H1 (cell line): ENCODE results near the gene CCDC88C. TPM values are rescaled to one million over a fixed set of nuclear protein-coding genes. Genes with fewer than 3 reads are reported as not detected.

Experiments
- CTCF ChIA-PET: fragments of 300-600 bp; sonication (Branson Sonifier 250); formaldehyde crosslinking; loops from one replicate; lab custom pipeline; 2021; ENCODE audit not compliant: partially characterized antibody; lab: Charles Lee
- POLR2A ChIA-PET: fragments of 300-600 bp; sonication (Branson Sonifier 250); formaldehyde crosslinking; loops from one replicate; lab custom pipeline; 2021; ENCODE audit warnings: inconsistent platforms; ENCODE audit not compliant: partially characterized antibody; lab: Charles Lee
- DNase-seq, 2 experiments: peaks; one replicate each; pipeline versions ENCODE4 v3.0.0 to v3.0.0-alpha.2; 2010 to 2022; ENCODE audit warnings: low spot score in 2 of 2, low read depth in 1 of 2, mixed read lengths in 1 of 2
- FAIRE-seq: peaks from 2 replicates; lab custom pipeline; 2011; peaks lifted over from hg19 to GRCh38; lab: Jason Lieb, UNC
- H2AFZ ChIP-seq: 2 replicates; pipeline ENCODE4 v1.8.1; 2012; ENCODE audit warnings: low read length, inconsistent platforms
- H2AK5ac ChIP-seq: 2 replicates; pipeline ENCODE4 v1.6.1; 2013; ENCODE audit warnings: low read depth, low read length
- H2BK120ac ChIP-seq: replicated peaks from 2 replicates; pipeline ENCODE3; 2013; ENCODE audit warnings: low read depth, low read length, inconsistent platforms
- H2BK12ac ChIP-seq: 2 replicates; pipeline ENCODE4 v1.6.1; 2013; ENCODE audit warnings: low read depth, low read length
- H2BK15ac ChIP-seq: 2 replicates; pipeline ENCODE4 v1.6.1; 2013; ENCODE audit warnings: low read length
- H2BK20ac ChIP-seq: 2 replicates; pipeline ENCODE4 v1.6.1; 2013; ENCODE audit warnings: low read length
- H2BK5ac ChIP-seq: 2 replicates; pipeline ENCODE4 v1.6.1; 2013; ENCODE audit warnings: low read depth, low read length
- H3K14ac ChIP-seq: 2 replicates; pipeline ENCODE4 v1.6.1; 2013; ENCODE audit warnings: inconsistent platforms; ENCODE audit not compliant: insufficient read length
- H3K18ac ChIP-seq: 2 replicates; pipeline ENCODE4 v1.6.1; 2013; ENCODE audit warnings: low read length; ENCODE audit errors: extremely low read depth
- H3K23ac ChIP-seq: 2 replicates; pipeline ENCODE4 v1.6.1; 2013; ENCODE audit warnings: inconsistent platforms; ENCODE audit not compliant: insufficient read length
- H3K23me2 ChIP-seq: 2 replicates; pipeline ENCODE4 v1.6.1; 2013; ENCODE audit warnings: low read depth, low read length
- H3K27ac ChIP-seq: 2 replicates; pipeline ENCODE4 v1.6.1; 2011; ENCODE audit warnings: low read depth, low read length, inconsistent platforms
- H3K27me3 ChIP-seq, 4 experiments: replicated peaks in 1 of 4; 1 replicate in 1 of 4; 2 replicates in 3 of 4; pipeline versions ENCODE4 v1.6.1 to v1.8.1; 2011 to 2013; ENCODE audit warnings: low read length in 3 of 4, mild to moderate bottlenecking in 3 of 4, inconsistent platforms in 2 of 4, mixed read lengths in 2 of 4, moderate library complexity in 1 of 4; ENCODE audit not compliant: control insufficient read depth in 3 of 4, insufficient read depth in 3 of 4; ENCODE audit errors: extremely low read depth in 1 of 4
- H3K36me3 ChIP-seq, 4 experiments: 2 replicates each; pipeline versions ENCODE4 v1.6.1 to v1.8.1; 2011 to 2013; ENCODE audit warnings: mild to moderate bottlenecking in 4 of 4, low read length in 3 of 4, moderate library complexity in 2 of 4, control low read depth in 1 of 4, inconsistent platforms in 1 of 4; ENCODE audit not compliant: insufficient read depth in 4 of 4, control insufficient read depth in 2 of 4
- H3K4ac ChIP-seq: replicated peaks from 2 replicates; pipeline ENCODE3; 2013; ENCODE audit warnings: low read length, low read depth, mixed read lengths, inconsistent platforms; ENCODE audit not compliant: insufficient read length
- H3K4me1 ChIP-seq, 4 experiments: replicated peaks in 1 of 4; 1 replicate in 1 of 4; 2 replicates in 3 of 4; pipeline versions ENCODE4 v1.6.1 to v1.8.1; 2011 to 2013; ENCODE audit warnings: low read length in 3 of 4, inconsistent platforms in 2 of 4, mixed read lengths in 1 of 4; ENCODE audit not compliant: insufficient read depth in 4 of 4, control insufficient read depth in 3 of 4
- H3K4me2 ChIP-seq, 2 experiments: 2 replicates each; pipeline versions ENCODE4 v1.6.1 to v1.8.1; 2011 to 2013; ENCODE audit warnings: low read depth in 2 of 2, low read length in 2 of 2, control low read depth in 1 of 2, inconsistent platforms in 1 of 2, mild to moderate bottlenecking in 1 of 2; ENCODE audit not compliant: insufficient read depth in 1 of 2
- H3K4me3 ChIP-seq, 4 experiments: fragments of 200-600, 300-600 bp in 1 of 4; sonication (generic), shearing (Covaris generic), sonication (Bioruptor Twin) in 1 of 4; 2 replicates each; pipeline versions ENCODE4 v1.5.1 to v1.8.1; 2011 to 2016; ENCODE audit warnings: low read length in 4 of 4, low read depth in 3 of 4, control low read depth in 2 of 4, inconsistent platforms in 2 of 4, mild to moderate bottlenecking in 2 of 4, mixed read lengths in 1 of 4, moderate library complexity in 1 of 4; ENCODE audit not compliant: insufficient read depth in 2 of 4; ENCODE audit errors: extremely low read depth in 1 of 4
- H3K56ac ChIP-seq: replicated peaks from 2 replicates; pipeline ENCODE3; 2013; ENCODE audit warnings: low read depth, mild to moderate bottlenecking, mixed read lengths, low read length, inconsistent platforms; ENCODE audit not compliant: insufficient read length
- H3K79me1 ChIP-seq: 2 replicates; pipeline ENCODE4 v1.6.1; 2013; ENCODE audit warnings: low read depth, low read length, control low read depth
- H3K79me2 ChIP-seq, 2 experiments: 2 replicates each; pipeline versions ENCODE4 v1.6.1 to v1.8.1; 2012 to 2013; ENCODE audit warnings: low read length in 2 of 2, mild to moderate bottlenecking in 2 of 2, inconsistent platforms in 1 of 2; ENCODE audit not compliant: insufficient read depth in 2 of 2, control insufficient read depth in 1 of 2
- H3K9ac ChIP-seq, 4 experiments: replicated peaks in 1 of 4; 1 replicate in 1 of 4; 2 replicates in 3 of 4; pipeline versions ENCODE4 v1.6.1 to v1.8.1; 2011 to 2013; ENCODE audit warnings: low read depth in 3 of 4, low read length in 3 of 4, control low read depth in 2 of 4, mild to moderate bottlenecking in 2 of 4, moderate library complexity in 2 of 4, inconsistent platforms in 1 of 4; ENCODE audit errors: extremely low read depth in 1 of 4
- H3K9me3 ChIP-seq, 2 experiments: 2 replicates each; pipeline versions ENCODE4 v1.6.1 to v1.8.1; 2012 to 2013; ENCODE audit warnings: mild to moderate bottlenecking in 2 of 2, moderate library complexity in 2 of 2, control low read depth in 1 of 2, inconsistent platforms in 1 of 2, low read depth in 1 of 2, low read length in 1 of 2, mixed read lengths in 1 of 2; ENCODE audit not compliant: insufficient read depth in 2 of 2
- H4K20me1 ChIP-seq, 2 experiments: replicated peaks in 1 of 2; 2 replicates each; pipeline versions ENCODE3 to v1.8.1; 2011 to 2013; ENCODE audit warnings: inconsistent platforms in 2 of 2, low read length in 2 of 2, mild to moderate bottlenecking in 1 of 2; ENCODE audit not compliant: insufficient read depth in 2 of 2, control insufficient read depth in 1 of 2
- H4K5ac ChIP-seq: 2 replicates; pipeline ENCODE4 v1.6.1; 2013; ENCODE audit warnings: low read length, low read depth, mixed read lengths, inconsistent platforms; ENCODE audit not compliant: insufficient read length
- H4K8ac ChIP-seq: 2 replicates; pipeline ENCODE4 v1.8.0; 2013; ENCODE audit warnings: mild to moderate bottlenecking, moderate library complexity, low read length, inconsistent platforms; ENCODE audit not compliant: insufficient read depth; ENCODE audit errors: extremely low read depth
- H4K91ac ChIP-seq: replicated peaks from 2 replicates; pipeline ENCODE3; 2013; ENCODE audit warnings: low read length, mixed read lengths, inconsistent platforms; ENCODE audit not compliant: insufficient read length
- RAD21 ChIP-seq, 2 experiments: IDR thresholded peaks in 1 of 2; conservative IDR thresholded peaks in 1 of 2; 2 replicates each; pipeline ENCODE4 v1.6.1; 2011; ENCODE audit warnings: low read depth in 2 of 2, low read length in 2 of 2, improper control_type of control experiment in 1 of 2, inconsistent platforms in 1 of 2, mild to moderate bottlenecking in 1 of 2, moderate library complexity in 1 of 2
- WGBS, 2 experiments: shearing (Covaris generic) in 1 of 2; methylation state at CpG; one replicate each; pipeline versions ENCODE4 v1.1.6 to v1.1.7; 2013 to 2015; ENCODE audit warnings: low lambda C conversion rate in 2 of 2, mixed read lengths in 2 of 2, inconsistent platforms in 1 of 2, low coverage in 1 of 2, missing lambda C conversion rate in 1 of 2; ENCODE audit not compliant: insufficient replicate concordance in 2 of 2, insufficient coverage in 1 of 2, insufficient read length in 1 of 2; ENCODE audit errors: extremely low coverage in 1 of 2, missing lambda C conversion rate in 1 of 2; 5-methylcytosine and 5-hydroxymethylcytosine counted together
- polyA plus RNA-seq, 7 experiments: library from polyadenylated mRNA; depleted of rRNA in 3 of 7; stranded (reverse) in 5 of 7; unstranded in 2 of 7; fragments of >200 nt in 5 of 7; fragments of 200-250 nt in 2 of 7; gene quantifications; 1 replicate in 5 of 7; 2 replicates in 1 of 7; 4 replicates in 1 of 7; pipeline versions ENCODE4 v1.2.1 to v1.2.3, GENCODE V29; 2011 to 2013; ENCODE audit warnings: missing spikeins in 2 of 7, mixed read lengths in 2 of 7
- total RNA-seq: library from RNA; stranded (reverse); fragmentation: NEBNext Ultra II Directional; extraction: Animal tissue kit (Norgen Biotek cat#: 25700); gene quantifications from 2 replicates; pipeline ENCODE4 v1.2.1, GENCODE V29; 2021
- TF ChIP-seq, protein P1 (sequence below): IDR thresholded peaks from 2 replicates; pipeline ENCODE4 v1.6.1; 2012; ENCODE audit warnings: inconsistent platforms

The CCDC88C gene
- total and polyA plus RNA-seq, 2 of the 8 experiments (the other 6 are each of a cell fraction or from before 2014, with no cell fraction given) = 10.3 to 57.7 TPM

DNA sequence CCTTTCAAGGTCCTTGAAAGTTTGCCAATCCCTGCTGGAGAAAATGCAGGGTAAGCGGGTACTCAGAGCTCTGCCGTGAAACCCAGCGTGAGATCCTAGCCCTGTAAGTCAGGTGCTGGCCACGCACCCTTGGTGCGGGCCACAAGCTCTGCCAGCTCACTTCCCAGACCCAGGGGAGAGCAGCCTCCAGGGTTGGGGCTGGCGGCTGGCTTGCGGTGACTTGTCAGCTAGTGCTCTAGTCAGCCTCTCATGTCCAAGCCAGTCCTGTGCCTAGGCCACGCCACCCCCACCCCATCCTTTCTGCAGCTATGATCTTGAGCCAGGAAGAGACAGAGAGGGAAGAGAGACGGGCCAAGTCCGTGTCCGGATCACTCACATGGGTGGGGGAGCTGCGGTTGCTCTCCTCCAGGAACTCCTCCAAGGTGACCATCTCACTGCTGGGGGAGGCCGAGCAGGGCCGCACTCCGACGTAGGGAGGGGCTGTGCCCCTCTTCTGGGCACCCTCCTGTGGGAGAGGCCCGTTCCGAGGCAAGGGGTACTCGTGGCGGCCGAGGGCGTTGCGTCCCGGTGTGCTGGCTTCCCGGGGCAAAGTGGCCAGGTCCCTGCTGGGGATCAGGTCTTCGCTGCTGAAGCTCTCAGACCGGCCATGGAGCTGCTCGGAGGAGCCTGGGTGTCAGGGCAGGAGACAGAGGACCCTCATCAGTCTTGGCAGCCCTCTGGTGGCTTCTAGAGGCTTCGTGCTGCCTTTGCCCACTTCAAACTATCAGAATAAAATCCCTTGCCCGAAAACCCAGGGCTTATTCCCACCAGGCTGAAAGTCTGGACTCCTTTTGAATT lies 139.9 kb downstream of the CCDC88C start:
- no peak overlapping the region for H2BK120ac ChIP-seq
- no peak overlapping the region for H3K9ac ChIP-seq
- H3K23ac ChIP-seq = no peak overlapping the region
- H3K9me3 ChIP-seq = no peaks in the 10 kb centered on the region
- FAIRE-seq = no peak
- peaks cover 2 to 3% of the 10 kb centered on the region in 2 experiments for H4K20me1 ChIP-seq
- H2BK12ac ChIP-seq = no peak overlapping the region
- H2BK20ac ChIP-seq = no peak overlapping the region
- no peaks in the 10 kb centered on the region for H3K4me1 ChIP-seq
- no peak overlapping the region for H3K14ac ChIP-seq
- POLR2A ChIA-PET = interaction anchor here (0.9 kb wide), 1 partner anchor 21 kb away, joined by 4 read pairs; no protein-coding TSS in a partner anchor
- no peaks in the 10 kb centered on the region for H3K27me3 ChIP-seq
- no peak overlapping the region for H3K4me2 ChIP-seq
- no peaks in the 10 kb centered on the region for H3K79me1 ChIP-seq
- no peak overlapping the region for H4K91ac ChIP-seq
- H2AK5ac ChIP-seq = no peak overlapping the region
- no peak overlapping the region for H2BK15ac ChIP-seq
- 96% methylated on average over 25 of the region's 30 CpGs; no CpG with 5 or more reads in 1 of the 2 experiments for WGBS, 2 experiments
- no peak overlapping the region for H3K27ac ChIP-seq
- H3K56ac ChIP-seq = no peak overlapping the region
- H3K4me3 ChIP-seq = no peak overlapping the region
- no peaks in the 10 kb centered on the region for H3K23me2 ChIP-seq
- H3K18ac ChIP-seq = no peak overlapping the region
- H3K79me2 ChIP-seq = no peaks in the 10 kb centered on the region
- CTCF ChIA-PET = interaction anchor here (0.8 to 3.0 kb wide), 7 partner anchors 9 to 108 kb away, joined by 4 to 17 read pairs (median 7); no protein-coding TSS in a partner anchor
- H4K5ac ChIP-seq = no peak overlapping the region
- TF ChIP-seq RAD21 (IDR thresholded peaks at IDR 0.05 in 1 of 2, conservative IDR thresholded peaks at IDR 0.05 in 1 of 2; ENCODE audit: low read depth in 2 of 2, low read length in 2 of 2) = peak in 1 of 2 experiments; percentile 11; a peak in 1 of 4 replicates
- TF ChIP-seq, protein P1, sequence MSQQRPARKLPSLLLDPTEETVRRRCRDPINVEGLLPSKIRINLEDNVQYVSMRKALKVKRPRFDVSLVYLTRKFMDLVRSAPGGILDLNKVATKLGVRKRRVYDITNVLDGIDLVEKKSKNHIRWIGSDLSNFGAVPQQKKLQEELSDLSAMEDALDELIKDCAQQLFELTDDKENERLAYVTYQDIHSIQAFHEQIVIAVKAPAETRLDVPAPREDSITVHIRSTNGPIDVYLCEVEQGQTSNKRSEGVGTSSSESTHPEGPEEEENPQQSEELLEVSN = no peak
- H2AFZ ChIP-seq = no peak overlapping the region
- peaks cover 8 to 57% (median 40%) of the 10 kb centered on the region in 4 experiments; a peak in 7 of 8 replicates for H3K36me3 ChIP-seq
- no peak overlapping the region for H2BK5ac ChIP-seq
- H4K8ac ChIP-seq = no peak overlapping the region; the same call in 1 of the 2 replicates
- DNase-seq = no peak
- H3K4ac ChIP-seq = no peak overlapping the region
